Measurements from ENCODE around the gene NEURL1. TPM values are rescaled to one million over a fixed set of nuclear protein-coding genes. Genes with fewer than 3 reads are reported as not detected.

The NEURL1 gene
- total RNA-seq, 2 donors from 2014 or later, result 0.12 TPM; not detected in 1

GRCh38 chr10:103599211-103599610, 105.7 kb downstream of the NEURL1 start:
- H3K36me3 ChIP-seq, result peaks cover 16% of the 10 kb centered on the region
- H3K27ac ChIP-seq, result no peak overlapping the region
- no peak overlapping the region for H3K4me3 ChIP-seq
- DNase-seq (ENCODE audit: low spot score), result no peak
- H3K27me3 ChIP-seq, result no peaks in the 10 kb centered on the region
- peaks cover 0 to 7% of the 10 kb centered on the region in 2 donors for H3K4me1 ChIP-seq
- TF ChIP-seq CTCF (IDR thresholded peaks at IDR 0.05), result no peak
- H3K9me3 ChIP-seq, result no peaks in the 10 kb centered on the region

- Histone ChIP-seq H3K27me3 (no peaks in the 10 kb centered on the region), H3K36me3 (peaks cover 16% of the 10 kb centered on the region), H3K4me3 (no peak overlapping the region), H3K9me3 (no peaks in the 10 kb centered on the region), H3K4me1 (peaks cover 0 to 7% of the 10 kb centered on the region in 2 donors), H3K27ac (no peak overlapping the region)
- no peak for DNase-seq (ENCODE audit: low spot score)
- no peak for TF ChIP-seq CTCF (IDR thresholded peaks at IDR 0.05)
Observed at GRCh38 chr10:103599907-103600306, 106.4 kb downstream of the NEURL1 start.

GRCh38 chr10:103600325-103600724, 106.8 kb downstream of the NEURL1 start:
- TF ChIP-seq CTCF (IDR thresholded peaks at IDR 0.05), result no peak

GRCh38 chr10:103600956-103601569, 107.6 kb downstream of the NEURL1 start:
- no peak overlapping the region for H3K4me3 ChIP-seq
- TF ChIP-seq CTCF (IDR thresholded peaks at IDR 0.05), result no peak
- no peaks in the 10 kb centered on the region for H3K27me3 ChIP-seq
- H3K27ac ChIP-seq, result no peak overlapping the region
- no peaks in the 10 kb centered on the region for H3K9me3 ChIP-seq
- peaks cover 0 to 2% of the 10 kb centered on the region in 2 donors for H3K4me1 ChIP-seq
- peaks cover 16% of the 10 kb centered on the region for H3K36me3 ChIP-seq
- DNase-seq (ENCODE audit: low spot score), result no peak

More at GRCh38 chr10:103600325-103600724, 106.8 kb downstream of the NEURL1 start:
- no peak for DNase-seq (ENCODE audit: low spot score)
- peaks cover 0 to 7% of the 10 kb centered on the region in 2 donors for H3K4me1 ChIP-seq
- H3K27me3 ChIP-seq, result no peaks in the 10 kb centered on the region
- peaks cover 16% of the 10 kb centered on the region for H3K36me3 ChIP-seq
- H3K9me3 ChIP-seq, result no peaks in the 10 kb centered on the region
- no peak overlapping the region for H3K27ac ChIP-seq
- H3K4me3 ChIP-seq, result no peak overlapping the region

- Histone ChIP-seq H3K4me1 (no peaks in the 10 kb centered on the region), H3K36me3 (peaks cover 16% of the 10 kb centered on the region), H3K9me3 (no peaks in the 10 kb centered on the region), H3K27ac (no peak overlapping the region), H3K27me3 (no peaks in the 10 kb centered on the region), H3K4me3 (no peak overlapping the region)
- no peak for TF ChIP-seq CTCF (IDR thresholded peaks at IDR 0.05)
- no peak for DNase-seq (ENCODE audit: low spot score)
Observed at GRCh38 chr10:103602028-103602851, 108.7 kb downstream of the NEURL1 start.

Data from right atrium auricular region (tissue), 2 donors.